Loucy (cell line): ENCODE data around the gene ISOC1.

Experiments used
- H2AFZ ChIP-seq: fragments of 200-600 bp; sonication (generic); 2 replicates; pipeline ENCODE4 v1.6.0; 2016; ENCODE audit warnings: antibody characterized with exemption, mild to moderate bottlenecking, low read length, moderate library complexity
- H3F3A ChIP-seq: fragments of 200-600 bp; 2 replicates; pipeline ENCODE4 v1.6.0; 2016; ENCODE audit warnings: antibody characterized with exemption, low read depth, mild to moderate bottlenecking
- H3K27me3 ChIP-seq: fragments of 200-600 bp; sonication (generic); 2 replicates; pipeline ENCODE4 v1.6.1; 2014; ENCODE audit warnings: low read length, mild to moderate bottlenecking; ENCODE audit not compliant: insufficient read depth, poor library complexity, severe bottlenecking
- H3K36me3 ChIP-seq: fragments of 200-600 bp; sonication (generic); 2 replicates; pipeline ENCODE4 v1.6.1; 2016; ENCODE audit warnings: low read length; ENCODE audit not compliant: insufficient read depth
- H3K4me1 ChIP-seq: fragments of 200-600 bp; sonication (generic); 2 replicates; pipeline ENCODE4 v1.5.1; 2014; ENCODE audit warnings: low read length, mild to moderate bottlenecking; ENCODE audit not compliant: insufficient read depth, poor library complexity, severe bottlenecking
- H3K4me2 ChIP-seq: fragments of 200-600 bp; sonication (generic); 2 replicates; pipeline ENCODE4 v1.6.0; 2014; ENCODE audit warnings: antibody characterized with exemption, low read length, low read depth, mild to moderate bottlenecking; ENCODE audit not compliant: poor library complexity, severe bottlenecking
- H3K4me3 ChIP-seq: fragments of 200-600 bp; sonication (generic); 2 replicates; pipeline ENCODE4 v1.5.1; 2014; ENCODE audit warnings: low read length, mild to moderate bottlenecking, mixed read lengths; ENCODE audit not compliant: poor library complexity, severe bottlenecking
- H3K79me2 ChIP-seq: fragments of 200-600 bp; sonication (generic); 2 replicates; pipeline ENCODE4 v1.6.1; 2014; ENCODE audit warnings: low read length; ENCODE audit not compliant: insufficient read depth
- H3K9ac ChIP-seq: fragments of 200-600 bp; sonication (generic); 2 replicates; pipeline ENCODE4 v1.6.0; 2014; ENCODE audit warnings: mild to moderate bottlenecking, low read depth, low read length, moderate library complexity; ENCODE audit not compliant: poor library complexity, severe bottlenecking
- H3K9me2 ChIP-seq: fragments of 200-600 bp; sonication (generic); replicated peaks from 2 replicates; pipeline ENCODE4 v1.6.1; 2016; ENCODE audit warnings: low read depth, low read length, mixed read lengths
- H3K9me3 ChIP-seq: fragments of 200-600 bp; sonication (generic); 2 replicates; pipeline ENCODE4 v1.6.1; 2014; ENCODE audit warnings: mild to moderate bottlenecking, antibody characterized with exemption, low read length, low read depth; ENCODE audit not compliant: insufficient read depth
- H4K20me1 ChIP-seq: fragments of 200-600 bp; sonication (generic); 2 replicates; pipeline ENCODE4 v1.6.0; 2014; ENCODE audit warnings: antibody characterized with exemption, low read length, mild to moderate bottlenecking; ENCODE audit not compliant: insufficient read depth, poor library complexity, severe bottlenecking
- CTCF ChIP-seq: fragments of 200-600 bp; sonication (generic); conservative IDR thresholded peaks from 2 replicates; pipeline ENCODE4 v1.5.1; 2014; ENCODE audit warnings: mild to moderate bottlenecking, antibody characterized with exemption, low read length
- EZH2phosphoT487 ChIP-seq: fragments of 200-600 bp; IDR thresholded peaks from 2 replicates; pipeline ENCODE4 v1.6.1; 2018; ENCODE audit warnings: antibody characterized with exemption, mild to moderate bottlenecking, moderate library complexity, borderline replicate concordance

ISOC1 gene

GRCh38 chr5:129122560-129122959 lies 28.0 kb downstream of the ISOC1 start:
- no peak overlapping the region for H3K4me2 ChIP-seq
- no peaks in the 10 kb centered on the region for H3K27me3 ChIP-seq
- H3K9me2 ChIP-seq, result no peaks in the 10 kb centered on the region
- no peak overlapping the region for H3K4me3 ChIP-seq
- H3K36me3 ChIP-seq, result no peaks in the 10 kb centered on the region
- no peak for TF ChIP-seq EZH2phosphoT487
- no peak for TF ChIP-seq CTCF
- no peak overlapping the region for H3K9ac ChIP-seq
- no peaks in the 10 kb centered on the region for H3K9me3 ChIP-seq
- H3F3A ChIP-seq, result no peaks in the 10 kb centered on the region
- no peaks in the 10 kb centered on the region for H3K4me1 ChIP-seq
- H3K79me2 ChIP-seq, result no peaks in the 10 kb centered on the region
- H4K20me1 ChIP-seq, result no peaks in the 10 kb centered on the region
- no peak overlapping the region for H2AFZ ChIP-seq

- Histone ChIP-seq H3K4me1 (no peaks in the 10 kb centered on the region), H3K9me3 (no peaks in the 10 kb centered on the region), H3K4me2 (no peak overlapping the region), H3K27me3 (no peaks in the 10 kb centered on the region), H4K20me1 (no peaks in the 10 kb centered on the region), H3K4me3 (no peak overlapping the region), H3F3A (no peaks in the 10 kb centered on the region), H3K36me3 (no peaks in the 10 kb centered on the region), H3K9me2 (no peaks in the 10 kb centered on the region), H3K9ac (no peak overlapping the region), H2AFZ (no peak overlapping the region), H3K79me2 (no peaks in the 10 kb centered on the region)
- TF ChIP-seq CTCF, result no peak
- TF ChIP-seq EZH2phosphoT487, result no peak
Measured at GRCh38 chr5:129124608-129125007, 30.1 kb downstream of the ISOC1 start.

- Histone ChIP-seq H3K4me3 (no peak overlapping the region), H2AFZ (0 out of 2 replicates have a peak overlapping the region, but pooled peaks have one; percentile 43)
Measured at GRCh38 chr5:129125819-129126218, 31.3 kb downstream of the ISOC1 start.

More at GRCh38 chr5:129125819-129126218, 31.3 kb downstream of the ISOC1 start:
- TF ChIP-seq EZH2phosphoT487 (no peak), CTCF (no peak)
- Histone ChIP-seq H3K4me1 (no peaks in the 10 kb centered on the region), H3K27me3 (no peaks in the 10 kb centered on the region), H4K20me1 (no peaks in the 10 kb centered on the region), H3K9ac (no peak overlapping the region), H3K9me3 (no peaks in the 10 kb centered on the region), H3K36me3 (no peaks in the 10 kb centered on the region), H3K4me2 (no peak overlapping the region), H3F3A (no peaks in the 10 kb centered on the region), H3K9me2 (no peaks in the 10 kb centered on the region), H3K79me2 (no peaks in the 10 kb centered on the region)
